ENCODE measurements around the gene TNFRSF8.

TNFRSF8 gene

GRCh38 chr1:12065872-12066271 lies 2.8 kb downstream of the TNFRSF8 start:
- ATAC-seq = peak; percentile 22
- peak; percentile 15 for DNase-seq
- H3K4me3 Mint-ChIP-seq = peak overlapping the region; percentile 25
- peaks cover 2% of the 10 kb centered on the region for H3K36me3 Mint-ChIP-seq (ENCODE audit: low read depth)
- peaks cover 55% of the 10 kb centered on the region for H3K4me1 Mint-ChIP-seq
- peaks cover 73% of the 10 kb centered on the region for H3K27me3 Mint-ChIP-seq
- no peaks in the 10 kb centered on the region for H3K9me3 Mint-ChIP-seq
- no peak overlapping the region for H3K27ac Mint-ChIP-seq

- DNase-seq = peak; percentile 60
- Mint-ChIP-seq H3K27me3 (peaks cover 63% of the 10 kb centered on the region), H3K4me1 (peaks cover 49% of the 10 kb centered on the region), H3K36me3 (ENCODE audit: low read depth) (peaks cover 2% of the 10 kb centered on the region), H3K9me3 (no peaks in the 10 kb centered on the region), H3K27ac (peak overlapping the region; percentile 57), H3K4me3 (peak overlapping the region; percentile 33)
- ATAC-seq = peak; percentile 83
Measured at GRCh38 chr1:12067900-12068821, 5.1 kb downstream of the TNFRSF8 start.

GRCh38 chr1:12069623-12070244 lies 6.6 kb downstream of the TNFRSF8 start:
- no peak for DNase-seq
- Mint-ChIP-seq H3K9me3 (no peaks in the 10 kb centered on the region), H3K4me3 (no peak overlapping the region), H3K27ac (peak overlapping the region; percentile 68), H3K4me1 (peaks cover 36% of the 10 kb centered on the region), H3K36me3 (ENCODE audit: low read depth) (peaks cover 2% of the 10 kb centered on the region), H3K27me3 (peaks cover 49% of the 10 kb centered on the region)
- no peak for ATAC-seq

GRCh38 chr1:12071892-12072291 lies 8.8 kb downstream of the TNFRSF8 start:
- peaks cover 24% of the 10 kb centered on the region for H3K4me1 Mint-ChIP-seq
- no peak for ATAC-seq
- H3K27ac Mint-ChIP-seq = no peak overlapping the region
- DNase-seq = no peak
- H3K9me3 Mint-ChIP-seq = no peaks in the 10 kb centered on the region
- H3K4me3 Mint-ChIP-seq = no peak overlapping the region
- peaks cover 39% of the 10 kb centered on the region for H3K27me3 Mint-ChIP-seq
- H3K36me3 Mint-ChIP-seq (ENCODE audit: low read depth) = no peaks in the 10 kb centered on the region

GRCh38 chr1:12072741-12073140 lies 9.6 kb downstream of the TNFRSF8 start:
- H3K36me3 Mint-ChIP-seq (ENCODE audit: low read depth) = no peaks in the 10 kb centered on the region

GRCh38 chr1:12073796-12074195 lies 10.7 kb downstream of the TNFRSF8 start:
- ATAC-seq = no peak
- Mint-ChIP-seq H3K4me3 (no peak overlapping the region), H3K27ac (no peak overlapping the region), H3K9me3 (no peaks in the 10 kb centered on the region), H3K4me1 (peaks cover 11% of the 10 kb centered on the region), H3K27me3 (peaks cover 32% of the 10 kb centered on the region), H3K36me3 (ENCODE audit: low read depth) (no peaks in the 10 kb centered on the region)
- DNase-seq = no peak

More at GRCh38 chr1:12072741-12073140, 9.6 kb downstream of the TNFRSF8 start:
- H3K4me3 Mint-ChIP-seq = no peak overlapping the region
- H3K27ac Mint-ChIP-seq = no peak overlapping the region
- DNase-seq (no peak), ATAC-seq (no peak)
- H3K9me3 Mint-ChIP-seq = no peaks in the 10 kb centered on the region
- H3K4me1 Mint-ChIP-seq = peaks cover 17% of the 10 kb centered on the region
- peaks cover 35% of the 10 kb centered on the region for H3K27me3 Mint-ChIP-seq

- H3K9me3 Mint-ChIP-seq = no peaks in the 10 kb centered on the region
Measured at GRCh38 chr1:12075195-12076114, 12.4 kb downstream of the TNFRSF8 start.

GRCh38 chr1:12076425-12077005 lies 13.4 kb downstream of the TNFRSF8 start:
- Mint-ChIP-seq H3K27me3 (peaks cover 14% of the 10 kb centered on the region), H3K9me3 (no peaks in the 10 kb centered on the region), H3K4me3 (no peak overlapping the region), H3K36me3 (ENCODE audit: low read depth) (no peaks in the 10 kb centered on the region), H3K4me1 (peaks cover 14% of the 10 kb centered on the region), H3K27ac (no peak overlapping the region)
- ATAC-seq = no peak
- no peak for DNase-seq

More at GRCh38 chr1:12075195-12076114, 12.4 kb downstream of the TNFRSF8 start:
- Mint-ChIP-seq H3K27me3 (peaks cover 21% of the 10 kb centered on the region), H3K4me1 (peaks cover 14% of the 10 kb centered on the region), H3K27ac (no peak overlapping the region), H3K36me3 (ENCODE audit: low read depth) (no peaks in the 10 kb centered on the region), H3K4me3 (no peak overlapping the region)
- ATAC-seq (no peak), DNase-seq (no peak)

GRCh38 chr1:12078575-12078937 lies 15.5 kb downstream of the TNFRSF8 start:
- ATAC-seq (no peak), DNase-seq (no peak)
- peaks cover 7% of the 10 kb centered on the region for H3K9me3 Mint-ChIP-seq
- peaks cover 2% of the 10 kb centered on the region for H3K36me3 Mint-ChIP-seq (ENCODE audit: low read depth)
- no peak overlapping the region for H3K4me3 Mint-ChIP-seq
- no peak overlapping the region for H3K27ac Mint-ChIP-seq
- H3K4me1 Mint-ChIP-seq = peaks cover 23% of the 10 kb centered on the region
- peaks cover 12% of the 10 kb centered on the region for H3K27me3 Mint-ChIP-seq

- Mint-ChIP-seq H3K4me1 (peaks cover 23% of the 10 kb centered on the region), H3K27ac (peak overlapping the region; percentile 26), H3K36me3 (ENCODE audit: low read depth) (peaks cover 2% of the 10 kb centered on the region), H3K4me3 (no peak overlapping the region), H3K27me3 (peaks cover 12% of the 10 kb centered on the region), H3K9me3 (peaks cover 7% of the 10 kb centered on the region)
- ATAC-seq = peak; percentile 54
- peak; percentile 66 for DNase-seq
Measured at GRCh38 chr1:12078938-12079861, 16.1 kb downstream of the TNFRSF8 start.

- no peak for ATAC-seq
- H3K9me3 Mint-ChIP-seq = peaks cover 7% of the 10 kb centered on the region
- peaks cover 23% of the 10 kb centered on the region for H3K4me1 Mint-ChIP-seq
- H3K27ac Mint-ChIP-seq = no peak overlapping the region
- H3K36me3 Mint-ChIP-seq (ENCODE audit: low read depth) = peaks cover 2% of the 10 kb centered on the region
- no peak for DNase-seq
- no peak overlapping the region for H3K4me3 Mint-ChIP-seq
- peaks cover 12% of the 10 kb centered on the region for H3K27me3 Mint-ChIP-seq
Measured at GRCh38 chr1:12080156-12080555, 17.1 kb downstream of the TNFRSF8 start.

GRCh38 chr1:12080773-12081556 lies 17.9 kb downstream of the TNFRSF8 start:
- peaks cover 6% of the 10 kb centered on the region for H3K27me3 Mint-ChIP-seq
- peaks cover 7% of the 10 kb centered on the region for H3K9me3 Mint-ChIP-seq
- no peak for ATAC-seq
- no peak for DNase-seq
- H3K36me3 Mint-ChIP-seq (ENCODE audit: low read depth) = peaks cover 2% of the 10 kb centered on the region
- H3K4me3 Mint-ChIP-seq = no peak overlapping the region
- no peak overlapping the region for H3K27ac Mint-ChIP-seq
- peaks cover 26% of the 10 kb centered on the region for H3K4me1 Mint-ChIP-seq

Data from activated naive CD8-positive, alpha-beta T cell treated with anti-CD3 and anti-CD28 coated beads, Interleukin-2, amount 50 U/mL, for 24 hours (primary cell).